CD4-positive, alpha-beta T cell treated with Interleukin-4 for 1 hour (primary cell): ENCODE data around the gene NHEJ1.
"Not testable (repeated sequence)": the region's sequence is repeated elsewhere in the genome, so short reads cannot be mapped to it uniquely, and the experiment has no call there.

Experiments used
- DNase-seq, 2 donors: peaks; one replicate each; pipeline ENCODE4 v3.0.0-alpha.2; 2020 to 2022

The NHEJ1 gene, protein sequence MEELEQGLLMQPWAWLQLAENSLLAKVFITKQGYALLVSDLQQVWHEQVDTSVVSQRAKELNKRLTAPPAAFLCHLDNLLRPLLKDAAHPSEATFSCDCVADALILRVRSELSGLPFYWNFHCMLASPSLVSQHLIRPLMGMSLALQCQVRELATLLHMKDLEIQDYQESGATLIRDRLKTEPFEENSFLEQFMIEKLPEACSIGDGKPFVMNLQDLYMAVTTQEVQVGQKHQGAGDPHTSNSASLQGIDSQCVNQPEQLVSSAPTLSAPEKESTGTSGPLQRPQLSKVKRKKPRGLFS

DNA sequence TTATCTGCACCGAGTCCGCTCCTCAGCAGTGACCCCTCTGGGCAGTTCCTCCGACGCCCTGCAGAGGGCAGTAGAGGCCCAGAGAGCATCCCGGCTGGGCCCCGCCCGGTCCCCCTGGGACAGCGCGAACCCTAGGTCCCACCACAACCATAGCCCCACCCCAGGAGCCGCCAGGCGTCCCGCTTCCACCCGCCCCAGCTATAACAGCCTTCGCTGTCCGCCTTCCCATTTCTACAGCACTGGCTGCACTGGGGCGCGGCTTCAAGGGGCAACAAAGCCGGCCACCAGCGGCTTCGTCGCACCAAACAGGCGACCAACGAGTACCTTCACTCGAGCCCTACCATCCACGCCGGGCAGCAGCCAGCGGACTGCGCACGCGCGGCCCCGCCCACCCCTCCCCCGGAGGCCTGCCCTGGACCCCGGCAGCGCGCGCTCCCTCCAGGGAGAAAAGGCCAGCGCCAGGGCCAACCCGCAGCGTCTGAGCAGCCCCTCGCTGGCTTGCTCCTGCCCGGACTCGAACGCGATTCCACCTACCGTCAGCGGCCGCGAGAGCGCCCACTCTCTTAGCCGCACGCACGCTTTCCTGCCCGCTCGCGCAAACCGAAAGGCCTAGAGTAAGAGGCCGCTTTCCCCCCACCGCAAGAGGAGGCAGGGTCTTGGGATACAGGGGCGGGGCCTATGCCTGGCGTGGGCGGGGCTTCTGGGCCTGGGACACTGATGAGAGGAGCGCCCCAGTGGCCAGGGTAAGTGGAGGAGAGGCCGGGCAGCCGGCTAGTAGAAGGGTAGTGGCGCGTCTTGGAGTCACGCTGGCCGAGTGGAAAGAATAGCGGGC lies at the start of gene NHEJ1:
Gene NHEJ1 (minus strand): TSS at position 630 of the 832 bp plus-strand sequence. CDS start 2,453 bp downstream, outside the sequence.
- peak; percentile 93 to 94 for DNase-seq

DNA sequence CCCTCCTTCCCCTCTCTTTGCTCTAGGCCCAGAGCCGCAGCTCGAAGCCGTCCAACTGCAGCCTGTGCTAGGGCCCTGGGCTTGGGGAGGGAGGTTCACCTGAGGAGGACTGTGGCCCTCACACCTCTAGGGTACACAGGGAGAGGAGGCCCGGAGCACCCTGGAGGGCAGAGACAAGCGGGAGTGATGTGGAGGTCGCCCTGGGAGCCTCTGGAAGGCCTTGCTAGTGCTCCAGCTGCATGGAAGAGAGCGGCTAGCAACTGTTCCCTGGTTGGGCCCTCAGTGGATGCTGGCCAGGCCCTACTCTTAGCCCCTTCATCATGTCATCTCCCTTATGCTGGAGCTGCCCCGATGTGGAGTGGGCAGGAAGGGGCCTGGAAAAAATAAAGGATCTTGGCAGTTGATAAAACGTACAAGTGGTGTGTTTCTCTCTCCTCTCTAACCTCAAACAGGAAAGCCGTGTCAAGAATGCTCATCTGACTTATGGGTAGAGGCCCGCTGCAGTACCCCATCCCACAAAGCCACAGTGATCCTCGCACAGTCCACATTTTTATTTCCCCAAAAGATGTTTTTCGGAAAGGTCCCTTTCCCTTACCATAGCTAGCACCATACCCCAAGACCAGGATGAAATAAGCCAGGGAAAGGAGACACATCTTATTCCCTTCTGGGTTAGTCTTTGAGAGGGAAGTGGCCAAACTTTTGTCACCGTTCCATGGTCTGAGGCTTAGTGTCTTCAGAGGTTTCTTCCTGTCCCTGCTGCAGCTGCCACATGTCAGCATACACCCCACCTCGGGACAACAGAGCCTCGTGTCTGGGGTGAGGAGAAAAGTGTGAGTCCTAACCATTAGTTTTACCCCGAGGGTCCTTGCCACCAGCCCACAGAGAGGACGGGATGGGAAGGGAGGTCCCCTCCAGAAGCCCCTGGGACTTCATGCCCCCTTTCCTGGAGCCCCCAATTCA lies 48.9 kb upstream of the NHEJ1 start:
- no peak for DNase-seq

DNA sequence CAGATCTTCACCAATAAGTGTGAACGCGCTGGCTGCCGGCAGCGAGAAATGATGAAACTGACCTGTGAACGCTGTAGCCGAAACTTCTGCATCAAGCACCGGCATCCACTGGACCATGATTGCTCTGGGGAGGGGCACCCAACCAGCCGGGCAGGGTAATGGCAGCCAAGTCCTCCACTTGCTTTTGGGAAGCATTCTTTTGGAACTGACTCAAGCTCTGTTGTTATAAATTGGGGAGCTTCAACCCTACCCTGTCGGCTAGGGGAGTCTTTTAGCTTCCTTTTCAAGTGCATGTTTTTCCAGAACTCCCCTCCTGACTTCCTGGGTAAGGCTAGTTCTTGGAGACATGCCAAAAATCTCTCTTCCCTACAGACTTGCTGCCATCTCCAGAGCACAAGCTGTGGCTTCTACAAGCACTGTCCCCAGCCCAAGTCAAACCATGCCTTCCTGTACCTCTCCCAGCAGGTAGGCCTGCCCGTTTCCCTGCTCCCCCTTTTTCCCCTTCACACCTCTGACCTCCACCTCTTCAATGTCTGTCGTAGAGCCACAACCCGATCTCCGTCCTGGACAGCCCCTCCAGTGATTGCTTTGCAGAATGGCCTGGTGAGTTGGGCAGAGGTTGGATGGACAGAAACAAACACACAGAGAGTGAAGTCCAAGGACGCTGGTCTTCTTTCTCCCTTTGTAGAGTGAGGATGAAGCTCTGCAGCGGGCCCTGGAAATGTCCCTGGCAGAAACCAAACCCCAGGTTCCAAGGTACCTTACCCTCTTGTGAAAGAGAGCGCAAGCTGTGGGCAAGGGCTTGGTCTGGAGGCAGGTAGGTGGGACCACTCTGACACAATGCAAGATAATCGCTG lies 47.5 kb upstream of the NHEJ1 start:
- no peak for DNase-seq

DNA sequence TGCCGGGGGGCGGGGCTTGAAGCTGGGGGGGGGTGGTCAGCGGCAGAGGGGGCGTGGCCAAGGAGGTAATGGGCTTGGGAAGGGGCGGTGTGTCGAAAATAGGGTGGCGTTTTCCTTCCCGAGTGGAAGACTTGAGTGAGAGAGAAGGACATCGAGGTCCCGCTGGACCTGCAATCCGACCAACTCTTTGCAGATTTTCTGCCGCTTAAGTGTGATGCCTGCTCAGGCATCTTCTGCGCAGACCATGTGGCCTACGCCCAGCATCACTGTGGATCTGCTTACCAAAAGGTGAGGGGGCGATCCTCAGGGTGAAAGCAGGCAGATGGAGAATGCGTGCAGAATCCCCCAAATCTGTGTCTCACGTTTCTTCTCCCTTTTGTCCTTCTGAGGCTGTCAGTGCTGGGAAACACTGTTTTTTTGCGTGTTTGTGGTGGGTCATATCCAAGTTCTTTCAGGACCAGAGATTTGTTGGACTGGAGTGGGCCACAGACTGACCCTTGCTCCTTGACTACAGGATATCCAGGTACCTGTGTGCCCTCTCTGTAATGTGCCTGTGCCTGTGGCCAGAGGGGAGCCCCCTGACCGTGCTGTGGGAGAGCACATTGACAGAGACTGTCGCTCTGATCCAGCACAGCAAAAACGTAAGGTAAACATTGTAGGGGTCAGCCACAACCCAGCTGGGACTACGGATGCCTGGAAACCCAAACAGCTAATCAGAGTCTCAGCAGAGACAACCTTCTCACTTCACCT lies 46.7 kb upstream of the NHEJ1 start:
- no peak for DNase-seq

DNA sequence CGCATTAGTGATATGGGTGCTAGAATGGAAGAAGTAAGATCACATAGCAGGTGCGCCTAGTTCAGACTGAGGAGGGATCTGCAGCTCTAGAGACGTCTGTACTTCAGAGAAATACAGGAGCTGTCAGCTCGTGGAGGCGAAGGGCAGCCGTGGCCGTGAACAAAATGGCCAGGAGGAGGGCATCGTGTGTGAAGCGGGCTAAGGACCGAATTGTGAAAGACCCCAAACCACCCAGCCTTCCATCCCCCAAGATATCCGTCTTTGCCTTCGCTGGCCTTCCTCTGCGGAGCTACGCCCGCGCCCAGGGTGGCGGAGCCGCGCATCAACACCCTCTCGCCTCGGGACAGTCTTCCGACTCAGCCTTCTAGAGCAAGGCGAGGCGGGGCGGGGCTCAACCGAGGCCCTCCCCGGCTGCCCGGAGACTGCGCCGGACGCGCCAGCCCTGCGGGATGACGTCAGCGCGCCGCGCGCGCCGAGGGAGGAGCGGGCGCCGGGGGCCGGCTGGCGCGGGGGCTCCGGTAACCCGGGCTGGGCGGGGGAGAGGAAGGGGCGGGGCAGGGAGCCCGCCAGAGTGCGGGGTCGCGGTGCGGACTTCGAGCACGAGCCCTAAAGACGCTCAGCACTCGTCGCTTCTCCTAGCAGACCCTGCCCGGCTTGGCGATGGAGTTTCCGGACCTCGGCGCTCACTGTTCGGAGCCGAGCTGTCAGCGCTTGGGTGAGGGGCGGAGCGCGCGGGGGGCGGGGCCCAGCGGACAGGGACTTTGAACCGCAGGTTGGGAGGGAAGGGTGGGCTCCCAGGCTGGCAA lies 45.9 kb upstream of the NHEJ1 start, which contains the start of gene ZFAND2B:
Gene ZFAND2B (plus strand): TSS at position 455 of the 806 bp plus-strand sequence. CDS start 206 bp downstream, at position 661.
- peak; percentile 94 to 95 for DNase-seq

DNA sequence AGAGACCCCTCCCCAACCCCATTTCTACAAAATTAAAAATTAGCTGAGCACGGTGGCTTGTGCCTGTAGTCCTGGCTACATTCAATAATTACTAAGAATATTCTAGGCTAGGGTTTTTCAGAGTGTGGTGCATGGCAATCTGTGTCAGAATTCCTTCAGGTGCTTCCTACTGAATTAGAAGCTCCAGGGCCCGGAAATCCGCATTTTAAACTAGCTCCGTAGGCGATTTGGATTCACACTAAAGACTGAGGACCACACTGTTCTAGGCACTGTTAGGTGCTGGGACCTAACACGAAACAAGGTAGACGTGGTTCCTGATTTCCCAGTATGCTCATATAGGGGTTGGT lies 45.3 kb upstream of the NHEJ1 start:
- no peak for DNase-seq

DNA sequence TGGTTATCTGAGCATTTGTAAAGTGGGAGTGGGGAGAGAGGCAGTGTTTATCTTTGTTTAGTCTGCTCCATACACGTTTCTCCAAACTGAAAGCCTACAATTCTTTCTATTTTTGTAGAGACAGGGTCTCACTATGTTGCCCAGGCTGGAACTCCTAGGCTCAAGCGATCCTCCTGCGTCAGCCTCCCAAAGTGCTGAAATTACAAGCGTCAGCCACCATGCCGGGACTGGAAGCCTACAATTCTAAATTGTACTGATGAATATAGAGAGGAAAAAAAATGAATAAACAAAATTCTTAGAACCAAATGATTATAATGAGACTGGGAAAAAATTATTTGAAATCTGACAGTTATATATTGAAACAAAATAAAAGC lies 44.5 kb upstream of the NHEJ1 start:
- DNase-seq = no peak

DNA sequence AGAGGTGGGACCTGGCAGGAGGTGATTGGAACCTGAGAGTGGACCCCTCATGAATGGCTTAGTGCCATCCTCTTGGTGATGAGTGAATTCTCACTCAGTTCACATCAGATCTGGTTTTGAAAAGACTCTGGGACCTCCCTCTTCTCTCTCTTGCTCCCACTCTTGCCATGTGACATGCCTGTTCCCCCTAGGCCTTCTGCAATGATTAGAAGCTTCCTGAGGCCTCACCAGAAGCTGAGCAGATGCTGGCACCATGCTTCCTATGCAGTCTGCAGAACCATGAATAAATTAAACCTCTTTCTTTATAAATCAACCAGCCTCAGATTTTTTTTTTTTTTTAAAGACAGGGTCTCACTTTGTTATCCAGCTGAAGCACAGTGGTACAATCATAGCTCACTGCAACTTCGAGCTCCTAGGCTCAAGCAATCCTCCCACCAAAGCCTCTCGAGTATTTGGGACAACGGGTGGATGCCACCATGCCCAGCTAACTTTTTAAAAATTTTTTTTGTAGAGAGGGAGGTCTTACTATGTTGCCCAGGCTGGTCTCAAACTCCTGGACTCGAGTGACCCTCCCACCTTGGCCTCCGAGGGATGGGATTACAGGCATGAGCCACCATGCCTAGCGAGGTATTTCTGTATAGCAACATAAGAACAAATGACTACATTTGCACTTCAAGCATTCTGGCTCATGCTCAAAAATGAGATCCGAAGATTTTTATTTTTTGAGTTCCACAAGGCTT lies 44.0 kb upstream of the NHEJ1 start:
- no peak for DNase-seq

DNA sequence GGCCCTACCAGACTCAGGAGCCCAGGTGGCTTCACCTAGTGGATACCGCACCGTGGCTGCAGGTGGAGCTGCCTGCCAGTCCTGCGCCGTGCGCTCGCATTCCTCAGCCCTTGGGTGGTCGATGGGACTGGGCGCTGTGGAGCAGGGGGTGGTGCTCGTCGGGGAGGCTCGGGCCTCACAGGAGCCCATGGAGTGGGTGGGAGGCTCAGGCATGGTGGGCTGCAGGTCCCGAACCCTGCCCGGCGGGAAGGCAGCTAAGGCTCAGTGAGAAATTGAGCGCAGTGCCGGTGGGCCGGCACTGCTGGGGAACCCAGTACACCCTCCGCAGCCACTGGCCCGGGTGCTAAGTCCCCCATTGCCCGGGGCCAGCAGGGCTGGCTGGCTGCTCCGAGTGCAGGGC lies 40.7 kb upstream of the NHEJ1 start:
- DNase-seq = not testable (repeated sequence)

DNA sequence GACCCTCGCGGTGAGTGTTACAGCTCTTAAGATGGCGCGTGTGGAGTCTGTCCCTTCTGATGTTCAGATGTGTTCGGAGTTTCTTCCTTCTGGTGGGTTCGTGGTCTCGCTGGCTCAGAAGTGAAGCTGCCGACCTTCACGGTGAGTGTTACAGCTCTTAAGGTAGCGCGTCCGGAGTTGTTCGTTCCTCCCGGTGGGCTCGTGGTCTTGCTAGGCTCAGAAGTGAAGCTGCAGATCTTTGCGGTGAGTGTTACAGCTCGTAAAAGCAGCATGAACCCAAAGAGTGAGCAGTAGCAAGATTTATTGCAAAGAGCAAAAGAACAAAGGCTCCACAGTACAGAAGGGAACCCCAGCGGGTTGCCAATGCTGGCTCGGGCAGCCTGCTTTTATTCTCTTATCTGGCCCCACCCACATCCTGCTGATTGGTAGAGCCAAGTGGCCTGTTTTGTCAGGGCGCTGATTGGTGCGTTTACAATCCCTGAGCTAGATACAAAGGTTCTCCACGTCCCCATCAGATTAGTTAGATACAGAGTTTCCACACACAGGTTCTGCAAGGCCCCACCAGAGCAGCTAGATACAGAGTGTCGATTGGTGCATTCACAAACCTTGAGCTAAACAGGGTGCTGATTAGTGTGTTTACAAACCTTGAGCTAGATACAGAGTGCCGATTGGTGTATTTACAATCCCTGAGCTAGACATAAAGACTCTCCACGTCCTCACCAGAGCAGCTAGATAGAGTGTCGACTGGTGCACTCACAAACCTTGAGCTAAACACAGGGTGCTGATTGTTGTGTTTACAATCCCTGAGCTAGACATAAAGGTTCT lies 40.1 kb upstream of the NHEJ1 start:
- peak; percentile 35 to 60 for DNase-seq

DNA sequence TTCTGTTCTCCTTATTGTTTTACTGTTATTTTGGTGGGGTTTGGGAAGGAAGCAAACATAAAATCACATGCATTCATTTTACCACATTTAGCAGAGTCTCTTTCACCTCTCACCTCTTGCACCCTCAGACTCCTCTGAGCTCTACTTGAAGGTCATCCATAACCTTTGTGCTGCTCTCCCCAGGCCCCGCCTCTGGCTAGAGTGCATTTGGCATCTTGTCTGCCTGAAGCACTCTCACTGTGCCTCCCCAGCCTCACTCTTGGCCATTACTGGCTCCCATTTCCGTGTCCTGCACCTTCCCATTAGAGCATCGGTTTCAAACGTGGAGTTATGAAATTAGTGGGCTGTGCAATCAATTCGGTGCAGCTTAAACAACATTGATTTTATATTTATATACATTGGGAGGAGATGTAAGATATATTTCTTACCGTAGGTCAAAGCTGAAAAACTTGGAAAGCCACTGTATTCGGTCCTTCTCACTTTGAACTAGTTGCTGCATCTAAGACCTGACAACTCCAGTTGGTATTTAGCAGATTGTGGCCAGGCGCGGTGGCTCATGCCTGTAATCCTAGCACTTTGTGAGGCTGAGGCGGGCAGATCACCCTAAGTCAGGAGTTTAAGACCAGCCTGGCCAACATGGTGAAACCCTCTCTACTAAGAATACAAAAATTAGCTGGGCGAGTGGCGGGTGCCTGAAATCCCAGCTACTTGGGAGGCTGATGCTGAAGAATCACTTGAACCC lies 39.0 kb upstream of the NHEJ1 start:
- no peak for DNase-seq

DNA sequence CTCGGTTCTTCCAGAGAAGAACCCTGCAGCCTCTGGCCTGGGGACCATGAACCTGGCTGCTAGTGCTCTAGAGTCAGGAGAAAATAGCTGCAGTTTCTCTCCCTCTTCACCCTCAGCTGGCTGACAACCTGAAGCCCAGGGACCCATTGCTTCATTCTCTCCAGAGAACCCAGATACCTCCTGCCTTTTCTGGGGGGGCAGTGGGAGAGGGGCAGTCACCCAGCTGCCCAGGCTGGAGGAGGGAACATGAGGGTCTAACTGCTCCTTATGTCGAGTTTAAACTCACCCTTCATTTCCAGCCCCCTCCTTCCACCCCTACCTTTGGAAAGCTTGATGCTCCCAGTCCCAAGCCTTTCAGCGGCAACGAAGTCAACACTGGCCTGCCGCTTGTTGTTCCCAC lies 38.4 kb upstream of the NHEJ1 start:
- DNase-seq = no peak

DNA sequence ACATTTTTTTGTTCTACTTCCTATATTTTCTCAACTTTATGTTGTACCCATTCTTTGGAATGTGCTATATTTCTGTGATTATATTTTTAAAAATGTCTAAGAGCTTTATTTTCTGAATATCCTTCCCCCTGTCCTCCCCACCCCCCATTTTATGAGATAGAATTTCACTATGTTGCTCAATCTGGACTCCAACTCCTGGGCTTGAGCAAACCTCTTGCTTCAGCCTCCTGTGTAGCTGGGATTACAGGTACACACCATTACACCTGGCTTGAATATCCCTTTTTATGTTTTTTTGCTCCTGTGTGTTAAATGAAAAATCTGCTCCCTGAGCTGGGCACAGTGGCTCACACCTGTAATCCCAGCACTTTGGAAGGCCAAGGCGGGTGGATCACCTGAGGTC lies 36.8 kb upstream of the NHEJ1 start:
- DNase-seq = no peak

DNA sequence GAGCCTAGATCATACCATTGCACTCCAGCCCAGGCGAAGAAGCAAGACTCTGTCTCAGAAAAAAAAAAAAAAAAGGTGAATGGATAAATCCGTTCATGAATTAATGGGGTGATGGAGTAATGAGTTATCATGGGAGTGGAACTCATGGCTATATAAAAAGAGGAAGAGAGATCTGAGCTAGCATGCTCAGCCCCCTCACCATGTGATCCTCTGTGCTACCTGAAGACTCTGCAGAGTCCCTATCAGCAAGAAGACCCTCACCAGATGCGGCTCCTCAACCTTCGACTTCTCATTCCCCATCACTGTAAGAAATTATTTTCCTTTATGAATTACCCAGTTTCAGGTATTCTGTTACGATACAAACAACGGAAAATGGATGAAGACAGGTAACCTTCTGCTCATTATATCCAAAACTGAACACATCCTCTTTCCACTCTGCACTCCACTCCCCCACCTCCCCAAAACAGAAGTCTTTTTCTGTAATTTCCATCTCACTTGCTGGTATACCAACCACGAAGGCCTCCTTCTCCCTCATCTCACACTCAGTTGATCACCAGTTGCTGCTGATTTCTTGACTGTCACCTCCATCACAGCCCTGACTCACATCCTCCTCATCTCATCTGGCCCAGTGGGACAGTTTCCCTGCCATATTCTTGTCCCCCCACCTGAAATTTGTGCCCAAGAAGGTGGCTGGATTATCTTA lies 26.3 kb upstream of the NHEJ1 start:
- DNase-seq = no peak

DNA sequence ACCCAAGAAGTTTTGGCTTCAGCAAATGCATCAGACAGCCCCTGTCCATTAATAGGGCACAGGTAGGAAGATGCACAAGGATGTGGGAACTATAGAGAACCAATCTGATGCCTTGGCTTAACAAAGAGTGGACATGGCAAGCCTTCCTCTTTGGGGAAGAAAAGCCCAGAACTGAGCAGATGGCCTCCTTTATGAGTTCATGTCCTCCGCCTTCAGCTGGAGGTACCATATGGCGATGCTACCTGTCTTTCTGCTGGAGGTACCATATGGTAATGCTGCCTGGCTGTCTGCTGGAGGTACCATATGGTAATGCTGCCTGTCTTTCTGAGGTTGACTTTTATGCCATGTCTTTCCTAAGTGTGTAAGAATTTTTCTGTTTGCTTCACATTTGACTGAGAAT lies 23.5 kb upstream of the NHEJ1 start:
- DNase-seq = no peak

DNA sequence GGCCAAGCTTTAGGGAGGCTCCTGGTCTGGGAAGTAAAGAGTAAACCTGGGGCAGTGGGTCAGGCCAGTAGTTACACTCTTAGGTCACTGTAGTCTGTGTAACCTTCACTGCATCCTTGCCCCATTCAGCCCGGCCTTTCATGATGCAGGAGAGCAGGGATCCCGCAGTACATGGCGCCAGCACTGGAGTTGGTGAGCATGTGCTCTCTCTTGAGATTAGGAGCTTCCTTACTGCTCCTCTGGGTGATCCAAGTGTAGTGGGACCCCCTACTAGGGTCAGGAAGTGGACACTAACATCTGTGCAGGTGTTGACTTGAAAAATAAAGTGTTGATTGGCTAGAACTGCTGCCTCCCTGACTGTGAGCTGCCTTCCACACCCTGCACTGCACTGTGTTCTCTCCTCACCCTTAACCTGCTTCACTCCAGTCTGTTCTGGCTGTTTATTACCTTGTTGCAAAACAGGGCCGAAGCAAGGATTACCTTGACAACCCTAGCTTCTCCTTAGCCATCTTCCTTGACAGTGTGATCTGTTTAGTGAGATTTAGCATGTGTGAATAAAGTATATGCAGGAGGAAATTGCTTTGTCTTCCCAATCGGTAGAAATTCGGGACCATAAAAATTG lies 22.6 kb upstream of the NHEJ1 start:
- DNase-seq = no peak
